ENCODE measurements around the gene FBXL5.

FBXL5 gene

DNA sequence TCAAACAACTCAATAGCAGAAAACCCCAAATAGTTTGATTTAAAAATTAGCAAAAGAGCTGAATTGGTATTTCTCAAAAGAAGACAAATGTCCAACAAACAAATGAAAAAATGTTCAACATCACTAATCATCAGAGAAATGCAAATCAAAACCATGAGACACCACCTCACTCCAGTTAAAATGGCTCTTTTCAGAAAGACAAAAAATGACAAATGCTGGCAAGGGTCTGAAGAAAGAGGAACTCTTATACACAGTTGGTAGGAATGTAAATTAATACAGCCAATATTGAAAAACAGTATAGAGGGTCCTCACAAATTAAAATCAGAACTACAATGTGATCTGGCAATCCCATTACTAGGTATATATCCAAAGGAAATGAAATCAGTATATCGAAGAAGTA lies 70.4 kb downstream of the FBXL5 start:
- H3K4me3 Mint-ChIP-seq = no peak overlapping the region
- no peak overlapping the region for H3K27ac Mint-ChIP-seq
- H3K4me1 Mint-ChIP-seq (ENCODE audit: low read depth) = no peaks in the 10 kb centered on the region
- no peaks in the 10 kb centered on the region for H3K9me3 Mint-ChIP-seq
- no peaks in the 10 kb centered on the region for H3K36me3 Mint-ChIP-seq (ENCODE audit: low read depth)
- H3K27me3 Mint-ChIP-seq = no peaks in the 10 kb centered on the region

DNA sequence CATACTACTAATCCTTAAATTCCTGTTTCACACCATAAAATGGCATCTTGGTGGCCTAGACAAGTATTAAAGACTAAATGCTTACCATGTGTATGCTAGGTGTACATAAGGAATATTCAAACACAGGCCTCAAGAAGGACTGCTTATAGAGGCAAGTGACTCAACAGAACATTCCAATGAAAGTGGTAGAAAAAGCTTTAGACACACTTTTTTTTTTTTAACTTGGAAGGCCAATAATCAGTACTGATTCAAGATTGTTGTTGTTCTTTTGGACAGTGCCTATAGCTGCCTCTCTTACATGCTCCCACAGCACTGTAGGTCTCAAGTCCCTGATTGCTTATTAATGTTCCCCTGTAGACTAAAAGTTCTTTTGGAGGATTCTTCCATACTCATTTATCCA lies 77.6 kb downstream of the FBXL5 start:
- no peaks in the 10 kb centered on the region for H3K9me3 Mint-ChIP-seq
- H3K4me1 Mint-ChIP-seq (ENCODE audit: low read depth) = no peaks in the 10 kb centered on the region
- no peaks in the 10 kb centered on the region for H3K27me3 Mint-ChIP-seq
- H3K36me3 Mint-ChIP-seq (ENCODE audit: low read depth) = no peaks in the 10 kb centered on the region
- H3K27ac Mint-ChIP-seq = no peak overlapping the region
- H3K4me3 Mint-ChIP-seq = no peak overlapping the region

DNA sequence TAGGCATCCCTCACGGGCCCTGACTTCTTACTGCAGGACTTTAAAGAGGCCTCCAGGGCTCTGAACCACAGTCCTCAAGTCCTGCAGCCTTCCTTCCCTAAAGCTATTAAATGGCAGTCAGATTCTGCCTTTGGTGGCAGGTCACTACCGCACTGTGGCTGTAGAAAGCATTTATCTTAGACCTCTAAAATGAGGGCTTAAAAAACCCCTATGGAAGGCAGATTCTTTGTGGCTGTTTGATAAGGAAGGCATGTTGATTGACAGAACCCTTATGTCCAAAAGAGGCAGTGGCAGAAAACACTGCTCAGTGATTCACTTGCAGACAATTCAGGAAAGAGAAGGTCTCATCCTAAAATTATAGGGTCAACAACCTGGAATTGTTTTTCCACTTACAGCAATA lies 79.2 kb downstream of the FBXL5 start:
- H3K27ac Mint-ChIP-seq = no peak overlapping the region

DNA sequence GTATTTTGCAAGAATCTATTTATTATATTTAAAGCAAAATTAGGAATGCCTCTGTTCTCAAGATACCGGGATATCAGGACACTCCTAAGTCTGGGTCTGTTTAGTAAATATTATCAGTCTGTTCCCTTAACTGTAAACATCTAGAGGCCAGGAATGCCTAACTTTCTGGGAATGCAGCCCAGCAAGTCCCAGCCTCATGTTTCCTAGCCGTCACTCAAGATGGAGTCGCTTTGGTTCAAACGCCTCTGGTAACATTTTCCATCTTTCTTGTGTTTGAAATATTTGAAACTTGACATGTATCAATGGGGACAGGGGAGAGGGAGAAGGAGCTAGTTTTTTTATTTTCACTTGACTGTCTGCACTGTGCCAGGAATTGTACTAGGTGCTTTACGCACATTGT lies 85.4 kb downstream of the FBXL5 start:
- peaks cover 32% of the 10 kb centered on the region for H3K36me3 Mint-ChIP-seq (ENCODE audit: low read depth)
- H3K9me3 Mint-ChIP-seq = no peaks in the 10 kb centered on the region
- H3K27me3 Mint-ChIP-seq = no peaks in the 10 kb centered on the region
- H3K27ac Mint-ChIP-seq = no peak overlapping the region
- no peaks in the 10 kb centered on the region for H3K4me1 Mint-ChIP-seq (ENCODE audit: low read depth)
- no peak overlapping the region for H3K4me3 Mint-ChIP-seq

More for the DNA sequence above, 79.2 kb downstream of the FBXL5 start:
- Mint-ChIP-seq H3K36me3 (ENCODE audit: low read depth) (no peaks in the 10 kb centered on the region), H3K4me3 (no peak overlapping the region), H3K4me1 (ENCODE audit: low read depth) (no peaks in the 10 kb centered on the region), H3K27me3 (no peaks in the 10 kb centered on the region), H3K9me3 (no peaks in the 10 kb centered on the region)

DNA sequence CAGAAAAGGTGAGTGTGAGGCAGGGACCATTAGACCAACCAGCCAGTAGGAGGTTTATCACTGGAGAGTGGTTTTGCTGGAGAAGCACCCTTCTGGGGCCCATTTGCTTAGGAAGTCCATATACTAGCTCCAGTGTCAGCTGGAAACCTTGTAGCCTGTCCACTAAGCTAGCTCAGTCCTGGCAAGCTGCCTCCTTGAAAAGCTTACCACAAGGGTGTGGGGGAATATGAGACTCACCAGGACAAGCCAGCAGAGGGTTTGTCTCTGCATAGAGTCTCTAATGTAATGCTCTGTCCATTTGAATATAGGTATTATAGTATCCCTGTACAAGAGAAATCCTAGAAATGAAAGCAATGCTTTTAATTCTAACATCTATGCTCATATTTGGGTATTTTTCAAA lies 86.3 kb downstream of the FBXL5 start:
- Mint-ChIP-seq H3K27me3 (no peaks in the 10 kb centered on the region), H3K4me3 (no peak overlapping the region), H3K27ac (no peak overlapping the region), H3K9me3 (no peaks in the 10 kb centered on the region), H3K4me1 (ENCODE audit: low read depth) (no peaks in the 10 kb centered on the region), H3K36me3 (ENCODE audit: low read depth) (peaks cover 34% of the 10 kb centered on the region)

DNA sequence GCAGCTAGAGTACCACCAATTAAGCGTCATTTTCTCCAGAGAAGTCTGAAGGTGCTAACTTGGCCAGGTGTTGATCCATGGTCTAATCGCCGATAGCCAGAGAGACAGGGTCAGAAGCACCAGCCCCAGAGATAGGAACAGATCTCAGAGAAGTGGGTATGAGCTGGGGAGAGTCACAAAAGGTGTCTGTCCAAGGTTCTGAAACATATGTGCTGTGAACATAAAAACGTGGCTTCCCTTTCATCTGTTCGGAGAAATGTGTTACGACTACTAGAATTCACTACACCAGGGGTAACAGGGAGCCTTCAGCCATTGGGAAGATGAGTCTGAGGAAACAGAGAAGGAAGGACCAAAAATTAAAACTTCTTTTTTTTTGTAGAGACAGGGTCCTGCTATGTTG lies 91.3 kb downstream of the FBXL5 start:
- H3K27ac Mint-ChIP-seq = no peak overlapping the region
- H3K36me3 Mint-ChIP-seq (ENCODE audit: low read depth) = peaks cover 33% of the 10 kb centered on the region
- H3K4me1 Mint-ChIP-seq (ENCODE audit: low read depth) = peaks cover 5% of the 10 kb centered on the region
- no peak overlapping the region for H3K4me3 Mint-ChIP-seq
- no peaks in the 10 kb centered on the region for H3K9me3 Mint-ChIP-seq
- no peaks in the 10 kb centered on the region for H3K27me3 Mint-ChIP-seq

DNA sequence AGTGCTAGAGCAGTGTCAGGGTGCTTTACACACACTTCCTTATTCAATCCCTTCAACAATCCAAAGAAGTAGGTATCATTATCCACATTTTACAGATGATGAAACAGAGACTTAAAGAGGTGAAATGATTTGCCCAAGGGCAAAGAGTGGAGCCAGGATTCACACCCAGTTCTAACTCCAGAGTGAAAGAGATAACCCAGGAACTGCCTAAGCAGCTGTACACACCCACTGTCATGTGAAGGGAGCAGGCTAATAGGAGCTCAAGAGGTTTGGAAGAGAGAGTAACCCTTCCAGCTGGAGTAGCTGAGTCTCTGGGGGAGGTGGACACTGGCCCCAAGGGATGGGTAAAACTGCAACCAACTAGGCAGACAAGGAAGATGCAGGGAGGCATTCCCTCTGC lies 92.5 kb downstream of the FBXL5 start:
- peaks cover 23% of the 10 kb centered on the region for H3K36me3 Mint-ChIP-seq (ENCODE audit: low read depth)
- peaks cover 5% of the 10 kb centered on the region for H3K4me1 Mint-ChIP-seq (ENCODE audit: low read depth)
- H3K4me3 Mint-ChIP-seq = no peak overlapping the region
- H3K9me3 Mint-ChIP-seq = no peaks in the 10 kb centered on the region
- no peak overlapping the region for H3K27ac Mint-ChIP-seq
- no peaks in the 10 kb centered on the region for H3K27me3 Mint-ChIP-seq

DNA sequence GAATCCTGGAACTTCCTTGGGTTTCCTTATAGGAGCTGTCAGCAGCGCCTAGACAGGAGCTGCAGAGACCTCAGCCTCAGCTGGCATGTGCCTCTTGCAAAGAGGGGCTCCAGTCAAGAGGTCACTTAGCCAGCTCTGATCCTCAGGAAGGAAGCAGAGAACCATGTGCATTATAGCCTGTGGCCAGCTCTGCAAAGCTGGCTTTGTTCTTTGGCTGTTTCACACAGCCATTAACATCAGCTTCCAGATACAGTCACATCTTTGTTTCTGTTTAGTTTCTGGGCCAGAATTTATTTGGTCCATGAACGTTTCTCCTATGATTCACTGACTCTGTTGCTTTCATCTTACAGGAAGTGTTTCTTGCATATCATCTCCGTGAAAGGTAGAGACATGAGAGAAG lies 93.0 kb downstream of the FBXL5 start:
- peaks cover 5% of the 10 kb centered on the region for H3K4me1 Mint-ChIP-seq (ENCODE audit: low read depth)
- H3K4me3 Mint-ChIP-seq = no peak overlapping the region
- peaks cover 23% of the 10 kb centered on the region for H3K36me3 Mint-ChIP-seq (ENCODE audit: low read depth)
- no peak overlapping the region for H3K27ac Mint-ChIP-seq
- no peaks in the 10 kb centered on the region for H3K9me3 Mint-ChIP-seq
- H3K27me3 Mint-ChIP-seq = no peaks in the 10 kb centered on the region

DNA sequence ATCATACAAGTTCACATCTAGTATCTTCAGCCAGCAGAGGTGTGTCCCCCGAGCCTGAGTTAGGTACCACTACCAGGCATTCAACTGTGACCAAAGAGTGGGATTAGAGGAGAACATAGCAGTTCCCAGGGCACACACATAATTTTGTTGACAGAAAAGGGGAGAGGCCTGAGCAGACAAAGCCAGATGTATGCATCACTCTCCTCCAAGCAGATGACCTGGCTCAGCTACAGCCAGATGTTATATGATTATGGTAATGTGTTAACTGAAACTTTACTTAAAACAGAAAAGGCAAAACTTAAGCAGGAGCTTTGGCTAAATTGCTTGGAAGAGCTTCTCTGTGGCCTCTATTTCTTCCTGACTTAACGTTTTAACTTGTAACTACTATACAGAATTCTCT lies 96.6 kb downstream of the FBXL5 start:
- Mint-ChIP-seq H3K4me3 (no peak overlapping the region), H3K27ac (no peak overlapping the region), H3K36me3 (ENCODE audit: low read depth) (peaks cover 11% of the 10 kb centered on the region)

DNA sequence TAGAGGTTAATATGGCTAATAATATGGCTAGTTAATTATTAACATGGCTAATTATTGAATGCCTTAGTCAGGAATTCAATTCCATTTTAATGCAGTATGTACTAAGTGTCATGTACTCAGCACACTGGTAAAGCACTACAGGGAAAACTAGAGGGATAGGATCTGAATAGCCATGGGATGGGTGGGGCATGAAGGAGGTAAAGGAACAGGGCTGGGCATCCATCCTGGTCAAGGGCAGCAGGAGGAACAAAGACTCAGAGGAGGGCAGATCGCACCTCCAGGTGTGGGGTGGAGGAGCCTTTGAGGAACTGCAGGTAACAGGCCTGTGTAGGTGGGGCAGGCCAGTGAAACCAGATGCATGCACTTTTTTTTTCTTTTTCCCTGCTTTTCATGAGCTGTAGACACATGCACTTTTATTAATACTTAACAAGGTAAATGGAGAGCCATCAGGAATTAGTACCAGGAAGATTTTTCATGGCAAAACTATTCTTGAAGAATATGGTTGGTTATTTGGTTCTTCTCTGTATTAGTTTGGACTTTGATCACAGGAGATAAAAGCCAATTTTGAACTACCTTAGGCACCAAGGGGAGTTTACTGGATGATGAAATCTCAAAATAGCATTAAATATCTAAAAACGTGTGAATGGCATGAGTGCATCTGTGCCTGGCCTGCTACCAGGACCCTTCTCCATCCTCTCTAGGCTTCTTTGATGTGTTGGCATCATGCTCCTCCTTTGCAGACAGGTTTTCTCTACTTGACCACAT lies 97.2 kb downstream of the FBXL5 start:
- H3K36me3 Mint-ChIP-seq (ENCODE audit: low read depth) = peaks cover 8% of the 10 kb centered on the region
- no peak overlapping the region for H3K27ac Mint-ChIP-seq

More for the DNA sequence above, 96.6 kb downstream of the FBXL5 start:
- Mint-ChIP-seq H3K27me3 (no peaks in the 10 kb centered on the region), H3K9me3 (no peaks in the 10 kb centered on the region), H3K4me1 (ENCODE audit: low read depth) (peaks cover 5% of the 10 kb centered on the region)

DNA sequence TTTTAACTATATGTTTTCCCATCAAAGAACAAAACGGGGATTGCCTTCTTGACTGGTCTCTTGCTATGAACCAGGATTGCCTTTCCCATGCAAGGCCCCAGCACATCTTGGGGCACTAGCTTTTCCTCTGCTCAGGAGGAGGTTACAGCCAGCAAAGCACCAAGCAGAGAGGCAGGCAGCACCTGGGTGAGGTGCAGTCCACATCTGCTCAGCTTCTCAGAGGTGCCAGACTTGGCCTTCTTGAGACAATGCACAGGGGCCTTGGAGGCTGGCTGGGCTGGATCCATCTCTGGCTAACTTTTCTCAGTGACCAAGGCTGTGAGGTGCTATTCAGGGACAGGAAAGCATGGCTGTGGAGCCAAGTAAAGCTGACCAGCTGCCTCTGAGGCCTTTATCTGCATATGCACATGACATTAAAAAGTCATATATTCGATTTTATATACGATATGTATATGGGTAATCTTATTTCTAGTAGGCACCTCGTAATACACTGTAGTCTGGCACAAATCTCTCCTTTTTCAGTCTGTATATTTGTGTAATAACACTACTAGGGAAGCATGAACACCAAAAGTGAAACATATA lies 98.6 kb downstream of the FBXL5 start:
- H3K4me3 Mint-ChIP-seq = no peak overlapping the region

More for the DNA sequence above, 97.2 kb downstream of the FBXL5 start:
- Mint-ChIP-seq H3K4me1 (ENCODE audit: low read depth) (peaks cover 5% of the 10 kb centered on the region), H3K9me3 (no peaks in the 10 kb centered on the region), H3K4me3 (no peak overlapping the region), H3K27me3 (no peaks in the 10 kb centered on the region)

More for the DNA sequence above, 98.6 kb downstream of the FBXL5 start:
- peaks cover 3% of the 10 kb centered on the region for H3K36me3 Mint-ChIP-seq (ENCODE audit: low read depth)
- no peaks in the 10 kb centered on the region for H3K27me3 Mint-ChIP-seq
- H3K4me1 Mint-ChIP-seq (ENCODE audit: low read depth) = peaks cover 4% of the 10 kb centered on the region
- H3K27ac Mint-ChIP-seq = no peak overlapping the region
- no peaks in the 10 kb centered on the region for H3K9me3 Mint-ChIP-seq
